GM12864 (cell line): ENCODE results near the gene SAFB.

Source experiments
- DNase-seq: peaks from one replicate; pipeline ENCODE4 v3.0.0-alpha.2; 2011; ENCODE audit warnings: low read depth
- H3K4me3 ChIP-seq: 2 replicates; pipeline ENCODE4 v1.5.1; 2011; ENCODE audit warnings: mild to moderate bottlenecking, low read depth, low read length, control low read depth
- TF ChIP-seq, protein P1 (sequence below): IDR thresholded peaks from 2 replicates; pipeline ENCODE4 v1.5.1; 2011; ENCODE audit warnings: low read depth, mild to moderate bottlenecking, moderate library complexity, low read length, control low read depth, inconsistent platforms; ENCODE audit errors: missing control alignments

The SAFB gene

DNA sequence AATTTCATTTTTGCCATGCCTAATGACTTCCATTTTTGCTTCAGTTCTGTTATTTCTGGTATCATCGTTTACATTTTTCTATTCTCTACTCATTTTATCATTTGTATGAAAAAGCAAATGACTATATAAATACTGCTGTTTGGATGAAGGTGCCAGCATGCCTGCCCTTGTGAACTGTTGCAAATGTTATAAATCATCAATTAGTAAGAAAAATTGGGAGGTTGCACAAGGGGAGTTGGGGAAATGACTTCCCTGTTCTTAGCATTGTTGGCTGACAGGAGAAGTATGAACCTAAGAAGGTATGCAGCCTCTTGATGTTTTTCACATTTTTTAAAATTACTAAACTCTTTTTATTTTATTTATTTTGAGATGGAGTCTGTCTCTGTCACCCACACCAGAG, 15.1 kb downstream of the SAFB start:
- no peak for DNase-seq
- TF ChIP-seq, protein P1, sequence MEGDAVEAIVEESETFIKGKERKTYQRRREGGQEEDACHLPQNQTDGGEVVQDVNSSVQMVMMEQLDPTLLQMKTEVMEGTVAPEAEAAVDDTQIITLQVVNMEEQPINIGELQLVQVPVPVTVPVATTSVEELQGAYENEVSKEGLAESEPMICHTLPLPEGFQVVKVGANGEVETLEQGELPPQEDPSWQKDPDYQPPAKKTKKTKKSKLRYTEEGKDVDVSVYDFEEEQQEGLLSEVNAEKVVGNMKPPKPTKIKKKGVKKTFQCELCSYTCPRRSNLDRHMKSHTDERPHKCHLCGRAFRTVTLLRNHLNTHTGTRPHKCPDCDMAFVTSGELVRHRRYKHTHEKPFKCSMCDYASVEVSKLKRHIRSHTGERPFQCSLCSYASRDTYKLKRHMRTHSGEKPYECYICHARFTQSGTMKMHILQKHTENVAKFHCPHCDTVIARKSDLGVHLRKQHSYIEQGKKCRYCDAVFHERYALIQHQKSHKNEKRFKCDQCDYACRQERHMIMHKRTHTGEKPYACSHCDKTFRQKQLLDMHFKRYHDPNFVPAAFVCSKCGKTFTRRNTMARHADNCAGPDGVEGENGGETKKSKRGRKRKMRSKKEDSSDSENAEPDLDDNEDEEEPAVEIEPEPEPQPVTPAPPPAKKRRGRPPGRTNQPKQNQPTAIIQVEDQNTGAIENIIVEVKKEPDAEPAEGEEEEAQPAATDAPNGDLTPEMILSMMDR = no peak
- H3K4me3 ChIP-seq = no peak overlapping the region

DNA sequence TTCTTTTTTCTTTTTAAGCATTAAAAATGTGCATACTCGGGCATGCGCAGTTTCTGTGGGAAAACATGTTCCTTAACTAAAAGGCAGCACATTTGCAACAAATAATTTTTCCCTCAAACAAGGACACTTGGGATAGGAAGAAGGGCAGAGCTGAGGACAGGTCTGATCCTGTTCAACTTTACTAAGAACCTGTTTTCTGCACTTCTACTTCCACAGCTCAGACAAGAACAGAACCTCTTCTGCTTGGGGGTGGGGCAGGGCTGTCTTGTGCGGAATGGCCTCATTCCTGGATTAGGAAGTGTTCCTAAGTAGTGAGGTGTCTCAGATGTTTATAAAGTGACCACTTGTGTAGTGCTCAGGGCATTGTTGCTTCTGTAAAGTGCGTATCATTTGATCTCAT, 18.3 kb downstream of the SAFB start:
- DNase-seq = no peak
- H3K4me3 ChIP-seq = no peak overlapping the region
- TF ChIP-seq, protein P1 = no peak

DNA sequence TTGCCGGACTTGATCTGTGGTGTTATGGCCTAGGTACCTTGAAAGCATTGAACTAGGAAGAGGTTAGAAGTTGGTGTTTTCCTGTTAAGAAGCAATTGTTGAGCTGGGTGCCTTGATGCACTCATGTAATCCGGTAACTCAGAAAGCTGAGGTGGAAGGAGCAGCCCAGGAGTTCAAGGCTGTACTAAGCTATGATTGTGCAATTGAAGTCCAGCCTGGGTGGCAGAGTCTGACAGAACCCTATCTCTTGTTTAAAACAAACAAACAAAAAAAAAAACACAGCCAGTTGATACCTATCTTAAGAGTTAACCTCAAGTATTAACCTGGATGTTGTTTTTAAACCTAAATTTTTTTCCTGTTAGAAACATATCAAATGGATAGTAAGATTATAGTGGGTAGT, 19.3 kb downstream of the SAFB start:
- no peak for DNase-seq
- TF ChIP-seq, protein P1 = no peak
- no peak overlapping the region for H3K4me3 ChIP-seq

DNA sequence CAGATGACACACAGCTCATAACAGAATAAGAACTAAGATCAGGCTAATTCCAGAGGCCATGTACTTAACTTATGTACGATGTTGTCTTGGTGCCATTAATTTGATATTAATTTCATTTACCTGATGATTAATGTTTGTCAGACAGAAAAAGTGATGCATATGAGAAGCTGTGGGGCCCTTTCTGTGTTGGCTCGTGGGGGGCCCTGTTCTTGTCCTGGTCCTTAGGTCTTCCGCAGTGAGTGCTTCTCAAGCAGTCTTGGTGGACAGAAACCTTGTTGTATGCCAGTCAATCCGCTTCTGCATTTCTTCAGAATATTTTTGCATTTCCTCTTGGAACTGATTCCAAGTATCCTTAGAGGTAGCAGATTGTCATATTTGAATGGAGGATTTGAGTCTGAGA, 20.2 kb downstream of the SAFB start:
- DNase-seq = no peak
- no peak overlapping the region for H3K4me3 ChIP-seq
- TF ChIP-seq, protein P1 = no peak

DNA sequence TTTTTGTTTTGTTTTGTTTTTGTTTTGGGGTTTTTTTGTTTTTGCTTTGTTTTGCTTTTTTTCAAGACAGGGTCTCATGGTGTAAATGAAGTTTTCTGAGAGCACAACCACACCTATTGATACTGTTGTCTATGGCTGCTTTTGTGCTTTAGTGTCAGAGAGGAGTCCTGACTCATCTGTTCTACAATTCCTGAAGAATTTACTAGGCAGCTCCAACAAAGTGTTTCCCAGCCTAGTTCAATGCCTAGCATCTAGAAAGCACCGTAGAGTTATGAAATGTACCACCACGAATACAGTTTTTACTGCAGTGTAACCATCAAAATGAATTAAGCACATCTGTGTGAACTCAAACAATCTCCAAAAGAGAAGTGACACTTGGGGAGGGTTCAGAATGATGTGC, 21.2 kb downstream of the SAFB start:
- TF ChIP-seq, protein P1 = no peak
- DNase-seq = no peak
- no peak overlapping the region for H3K4me3 ChIP-seq

DNA sequence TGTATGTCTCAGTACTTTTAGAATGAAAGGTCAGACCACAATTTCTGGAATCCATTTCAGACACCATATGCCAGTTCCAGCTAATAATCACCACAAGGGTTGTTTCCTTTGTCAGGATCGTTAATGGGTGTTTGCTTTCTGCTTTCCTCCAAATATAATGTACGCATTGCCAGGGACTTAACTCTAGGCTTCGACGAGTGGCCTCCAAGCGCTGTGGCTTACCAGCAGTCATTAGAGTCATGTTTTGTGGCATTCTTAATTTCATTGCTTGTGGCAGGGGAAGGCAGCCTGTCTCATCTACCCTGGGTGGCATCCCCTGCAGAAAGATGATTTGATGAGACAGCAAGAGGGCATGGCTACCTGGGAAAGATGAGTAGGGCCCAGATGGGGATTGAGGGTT, 22.5 kb downstream of the SAFB start:
- no peak overlapping the region for H3K4me3 ChIP-seq
- no peak for DNase-seq

DNA sequence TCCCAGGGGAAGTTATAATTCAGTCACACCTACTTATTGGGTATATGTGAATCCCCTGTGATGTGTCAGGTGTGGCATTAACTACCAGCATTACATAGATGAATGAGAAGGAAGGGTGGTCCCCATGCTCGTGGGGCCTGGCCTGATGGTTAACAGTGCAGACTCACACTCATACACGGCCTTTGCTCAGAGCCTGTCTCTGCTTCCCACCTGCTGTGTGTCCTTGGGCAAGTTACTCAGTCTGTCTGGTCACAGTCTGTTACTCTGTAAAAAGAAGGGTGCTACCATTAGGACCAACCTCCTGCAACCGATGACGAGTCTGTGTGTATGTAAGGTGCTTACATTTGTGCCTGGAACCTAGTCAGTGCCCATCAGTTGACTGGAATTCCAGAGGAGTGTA, 23.8 kb downstream of the SAFB start:
- H3K4me3 ChIP-seq = no peak overlapping the region
- TF ChIP-seq, protein P1 = no peak
- DNase-seq = no peak

More for the DNA sequence above, 22.5 kb downstream of the SAFB start:
- TF ChIP-seq, protein P1 = no peak
